ENCODE results near the gene ZP1.
A peak's percentile ranks its signal among the peaks of the same experiment; 100 is the strongest.
"Not testable (repeated sequence)": the region's sequence is repeated elsewhere in the genome, so short reads cannot be mapped to it uniquely, and the experiment has no call there.

Gene ZP1

DNA sequence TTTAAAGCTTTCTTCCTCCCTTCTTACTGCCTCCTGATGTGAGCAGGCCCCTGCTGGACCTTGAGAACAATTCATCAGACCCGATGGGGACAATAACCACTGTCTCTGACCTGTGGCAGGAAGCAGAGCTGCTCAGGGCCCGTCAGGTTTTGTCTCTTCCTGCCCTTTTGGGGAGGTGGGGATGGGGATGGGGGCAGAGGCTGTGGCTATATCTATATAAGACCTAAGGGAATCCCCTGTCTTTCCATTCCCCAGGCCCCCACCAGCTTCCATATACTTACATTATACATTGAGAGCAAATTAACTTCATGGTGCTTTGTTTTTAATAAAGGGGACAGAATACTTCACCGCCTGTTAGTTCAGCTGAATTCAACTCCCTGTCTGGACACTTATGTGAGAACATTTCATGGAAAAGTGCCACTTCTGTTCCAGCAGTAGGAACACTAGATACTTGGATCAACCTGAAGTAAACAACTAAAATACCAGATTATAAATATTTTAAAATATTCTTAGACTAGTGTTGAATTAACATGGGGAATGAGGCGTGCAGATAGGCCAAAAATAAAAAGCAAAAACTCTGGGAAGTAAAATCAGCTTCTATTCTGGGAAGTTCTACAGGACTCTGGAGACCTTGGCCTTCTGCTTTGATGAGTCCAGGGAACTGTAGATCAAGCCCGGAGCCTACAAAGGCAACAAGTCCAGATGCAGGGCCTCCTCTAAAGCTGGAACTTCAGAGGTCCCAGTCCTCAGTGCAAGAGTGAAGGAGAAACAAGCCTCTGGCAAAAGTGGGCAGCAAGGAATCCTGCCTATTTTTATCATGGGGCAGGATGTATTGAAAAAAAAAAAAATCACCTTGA, 11.1 kb downstream of the ZP1 start:
- DNase-seq = no peak

DNA sequence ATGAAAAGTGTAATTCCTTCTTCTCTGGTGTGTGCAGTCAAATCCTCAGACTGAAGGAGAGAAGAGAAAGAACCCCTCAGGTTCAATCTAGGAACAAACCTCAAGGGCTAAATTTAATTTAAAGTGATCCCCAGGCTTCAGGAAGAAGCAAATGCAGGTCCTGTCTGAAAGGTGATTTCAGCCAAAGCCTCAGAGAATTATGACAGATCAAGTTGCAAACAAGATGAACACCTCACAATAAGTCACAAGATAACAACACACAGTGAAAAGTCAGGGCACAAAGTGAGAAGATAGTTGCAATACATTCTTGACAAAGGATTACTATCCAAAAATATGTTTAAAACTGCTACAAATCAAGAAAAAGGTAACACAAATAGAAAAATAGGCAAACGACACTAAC, 11.8 kb downstream of the ZP1 start:
- no peak for DNase-seq

DNA sequence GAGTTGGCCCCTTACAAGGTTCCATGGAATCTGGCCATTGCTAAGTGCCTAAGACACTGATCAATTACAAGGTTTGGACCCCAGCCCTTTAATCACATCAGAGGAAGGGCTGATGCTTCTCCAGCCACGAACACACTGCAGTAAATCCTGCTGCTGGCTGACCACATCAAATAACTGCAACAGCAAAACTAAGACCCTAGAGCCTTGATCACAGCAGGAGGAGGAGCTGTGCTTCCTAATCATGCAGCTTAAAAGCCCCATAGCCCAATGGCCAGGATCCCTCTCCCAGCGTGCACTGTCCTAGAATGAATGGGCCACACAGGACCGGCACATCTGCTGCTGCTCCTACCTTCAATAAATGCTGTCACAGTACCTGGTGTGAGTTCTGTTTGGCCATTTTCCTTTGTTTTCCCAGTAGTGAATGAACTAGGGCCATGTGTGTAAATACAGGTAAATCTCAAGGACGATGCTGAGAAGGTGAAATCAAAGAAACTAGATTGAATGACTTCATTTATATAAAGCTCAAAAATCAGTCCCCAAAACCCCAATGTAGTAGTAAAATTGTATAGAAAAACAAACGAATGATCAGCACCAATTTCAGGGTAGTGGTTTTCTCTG, 12.7 kb downstream of the ZP1 start:
- no peak for DNase-seq

DNA sequence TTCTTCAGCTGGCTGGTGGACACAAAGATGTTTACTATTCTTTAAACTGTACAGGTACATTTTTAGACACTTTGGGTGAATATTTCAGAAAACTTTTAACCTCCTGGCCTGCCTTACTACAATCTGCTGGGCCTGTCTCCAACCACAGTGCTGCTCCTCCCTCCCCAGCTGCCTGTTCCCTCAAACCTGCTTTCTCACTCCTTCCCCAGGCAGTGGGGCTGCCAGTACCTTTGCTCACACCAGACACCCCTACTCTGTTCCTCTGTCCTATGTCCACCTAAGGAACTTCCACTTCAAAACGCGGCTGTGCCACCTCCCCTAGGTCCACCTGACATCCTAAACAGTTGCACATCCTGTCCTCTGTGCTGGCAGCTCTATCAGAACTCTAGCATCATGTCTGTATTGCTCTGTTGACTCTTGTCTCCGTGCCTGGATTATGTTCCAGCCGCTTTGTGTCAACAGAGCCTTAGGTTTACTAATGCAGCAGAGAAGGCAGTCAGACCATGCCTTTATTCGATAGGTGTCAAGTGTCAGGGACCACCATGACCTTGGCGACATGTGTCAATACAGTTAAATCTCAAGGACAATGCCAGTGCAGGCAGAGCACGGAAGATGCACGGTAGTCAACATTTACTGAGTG, 13.4 kb downstream of the ZP1 start:
- no peak for DNase-seq

DNA sequence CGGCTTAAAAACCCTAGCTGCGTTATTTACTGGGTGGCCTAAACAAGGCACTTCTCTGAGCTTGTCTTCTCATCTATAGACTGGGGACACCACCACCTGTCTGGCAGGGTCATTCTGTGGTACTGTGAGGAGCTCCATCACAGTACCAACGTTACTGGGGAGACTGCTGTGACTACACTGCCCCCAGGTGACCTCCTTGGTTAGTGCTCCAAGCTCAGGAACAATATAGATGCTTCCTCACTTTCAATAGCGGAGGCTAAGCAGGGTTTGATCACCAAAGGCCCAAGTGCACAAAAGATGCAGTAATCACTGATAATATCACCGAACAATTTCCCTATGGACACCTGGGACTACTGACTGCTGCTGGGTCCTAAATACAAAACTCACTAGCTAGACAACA, 20.2 kb downstream of the ZP1 start:
- no peak for DNase-seq

DNA sequence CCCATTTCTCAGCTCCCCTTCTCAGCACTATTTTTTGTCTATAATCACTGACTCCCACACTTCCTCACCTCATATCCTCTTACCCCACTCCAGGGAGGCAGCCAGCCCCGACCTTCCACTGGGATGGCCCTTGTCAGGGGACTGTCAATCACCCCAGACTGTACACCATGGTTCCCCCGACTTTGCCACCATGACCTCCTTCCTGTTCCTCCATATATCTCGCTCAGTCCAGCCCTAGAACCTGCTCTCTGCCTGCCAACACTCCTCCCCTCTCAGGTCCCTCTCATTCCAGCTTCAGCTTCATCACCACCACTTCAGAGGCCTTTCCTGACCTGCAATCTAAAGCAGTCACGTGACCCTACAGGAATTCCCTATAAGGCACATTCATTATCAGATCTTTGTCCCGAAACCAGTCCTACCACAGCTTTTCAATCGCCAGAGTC, 22.5 kb downstream of the ZP1 start:
- no peak for DNase-seq

DNA sequence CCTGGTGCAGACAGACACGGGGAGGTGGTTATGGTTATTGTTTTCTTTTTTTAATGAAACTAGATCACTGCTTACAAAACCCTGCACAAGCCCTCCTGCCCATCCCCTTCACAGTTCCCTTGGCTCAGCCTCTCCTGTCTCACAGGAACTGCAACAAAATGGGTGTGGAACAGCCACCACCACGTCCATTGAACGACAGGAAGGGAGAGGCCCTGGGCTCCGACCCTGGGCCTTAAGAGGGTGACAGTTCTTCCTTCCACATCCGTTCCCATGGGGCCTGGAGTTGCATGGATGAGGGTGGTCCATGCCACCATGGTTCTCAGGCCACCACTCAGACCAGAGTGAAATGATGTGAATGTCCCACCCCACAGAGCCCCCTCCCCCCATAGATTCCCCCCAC, 23.4 kb downstream of the ZP1 start:
- no peak for DNase-seq

DNA sequence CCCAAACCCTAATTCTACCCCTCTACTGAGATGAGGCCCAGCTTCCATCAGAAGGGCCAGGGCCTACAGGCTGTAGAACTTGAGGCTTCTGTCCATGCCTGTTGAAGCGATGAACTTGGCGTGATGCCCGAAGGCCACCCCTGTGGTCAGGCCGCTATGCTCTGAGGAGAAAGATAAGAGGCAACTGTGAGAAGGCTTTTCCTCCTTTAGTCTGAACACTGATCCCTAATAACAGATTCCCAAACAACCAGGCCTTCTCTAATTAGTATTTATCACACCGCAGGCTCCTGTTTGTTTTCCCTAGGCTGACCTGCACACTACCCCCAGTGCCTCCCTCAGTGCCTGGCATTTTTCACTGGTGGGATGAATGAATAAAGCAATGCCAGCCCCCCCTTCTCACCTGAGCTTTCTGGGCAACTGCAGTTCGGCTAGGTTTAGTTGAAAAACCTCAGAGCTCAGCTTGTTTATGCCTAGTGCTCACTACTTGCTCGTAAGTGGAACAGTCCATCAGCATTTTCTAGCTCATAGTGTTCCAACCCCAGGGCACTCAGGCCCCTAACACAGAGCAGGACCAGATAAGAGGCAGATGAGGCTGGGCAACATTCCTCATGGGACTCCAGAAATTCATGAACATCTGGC, 23.9 kb downstream of the ZP1 start:
- no peak for DNase-seq

DNA sequence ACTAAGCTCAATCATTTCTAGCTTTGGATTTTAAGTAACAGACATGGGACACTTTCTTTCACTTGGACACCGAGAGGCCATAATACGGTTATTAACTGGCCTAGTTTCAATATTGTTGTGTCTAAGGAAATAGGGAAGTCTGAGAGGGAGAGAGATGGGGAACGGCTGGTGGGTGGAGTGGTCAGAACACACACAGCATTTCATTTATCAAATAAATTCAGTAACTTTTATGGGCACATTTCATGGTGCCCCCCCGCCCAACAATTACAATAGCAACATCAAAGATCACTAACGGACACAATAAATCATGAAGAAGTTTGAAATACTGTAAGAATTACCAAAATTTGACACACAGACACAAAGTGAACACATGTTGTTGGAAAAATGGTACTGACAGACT, 28.3 kb downstream of the ZP1 start:
- no peak for DNase-seq

DNA sequence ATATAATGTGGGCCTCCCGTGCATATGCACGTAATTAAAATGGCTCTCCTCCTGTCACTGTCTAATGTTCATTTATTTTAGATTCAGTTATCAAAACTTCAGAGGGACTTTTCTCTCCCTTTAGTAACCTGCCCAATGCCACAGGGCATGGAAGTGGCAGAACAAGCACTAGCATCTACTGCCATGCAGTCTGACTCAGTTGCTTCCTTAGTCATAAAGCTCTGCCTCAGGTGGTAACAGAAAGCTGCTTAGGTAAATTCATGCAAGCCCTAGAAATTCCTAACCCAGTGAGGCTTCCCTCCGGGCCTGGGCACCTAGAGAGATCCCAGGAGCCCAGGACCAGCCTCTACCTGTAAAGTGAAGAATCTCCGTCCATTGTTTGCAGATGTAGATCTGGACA, 30.2 kb downstream of the ZP1 start:
- no peak for DNase-seq

DNA sequence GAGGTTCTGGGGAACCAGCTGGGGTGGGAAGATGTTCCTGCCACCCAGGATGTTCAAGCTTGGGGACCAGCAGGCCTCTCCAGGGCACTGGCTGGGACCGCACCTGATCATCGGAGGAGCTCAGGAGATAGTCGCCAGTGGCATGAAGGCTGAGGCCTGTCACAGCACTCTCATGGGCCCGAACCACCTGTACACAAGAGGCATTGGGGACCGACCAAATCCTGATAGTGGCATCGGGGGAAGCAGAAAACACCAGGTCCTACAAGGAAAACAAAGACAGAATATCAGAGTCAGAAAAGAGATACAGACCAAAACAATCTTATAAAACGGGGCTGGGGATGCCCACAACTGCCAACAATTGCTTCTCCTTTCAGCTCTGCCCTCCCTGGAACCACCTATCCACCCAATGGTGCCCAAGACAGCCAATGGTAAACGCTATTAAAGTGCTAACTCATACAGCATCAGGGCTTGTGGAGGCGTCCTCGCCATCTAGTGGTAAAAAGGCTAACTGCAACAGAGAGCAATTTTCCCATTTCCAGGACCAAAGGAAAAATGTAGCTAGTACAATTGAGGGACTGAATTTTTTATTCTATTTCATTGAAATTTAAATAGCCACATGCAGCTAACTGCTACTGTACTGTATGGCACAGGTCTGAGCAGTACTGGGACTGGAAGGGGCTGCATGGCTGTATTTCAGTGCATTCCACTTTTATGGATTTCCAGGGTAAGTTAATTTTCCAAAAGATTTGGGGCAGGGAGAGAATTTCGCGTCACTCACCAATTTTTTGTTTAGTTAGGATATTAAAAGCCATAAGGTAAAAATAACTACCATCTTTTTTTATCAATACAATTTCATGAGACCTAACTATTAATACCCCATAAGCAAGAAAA, 31.9 kb downstream of the ZP1 start:
- DNase-seq = peak; percentile 73

DNA sequence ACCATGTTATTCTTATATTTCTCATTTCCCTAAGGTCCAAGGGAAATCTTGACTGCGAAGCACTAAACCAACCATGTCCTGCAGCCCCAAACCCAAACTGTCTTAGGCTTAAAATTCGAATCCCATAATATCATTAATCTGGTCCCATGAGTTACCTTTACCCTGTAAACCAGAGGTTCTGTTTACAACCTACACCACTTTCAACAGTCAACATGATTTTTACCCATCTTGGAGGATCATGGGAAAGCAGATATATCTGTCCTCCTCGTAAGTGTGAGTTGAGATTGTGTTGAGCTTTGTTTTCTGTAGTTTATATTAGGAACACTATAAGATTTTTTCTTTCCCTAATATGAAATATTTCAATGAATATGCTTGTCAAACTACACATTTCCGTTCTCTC, 32.6 kb downstream of the ZP1 start:
- DNase-seq = no peak

DNA sequence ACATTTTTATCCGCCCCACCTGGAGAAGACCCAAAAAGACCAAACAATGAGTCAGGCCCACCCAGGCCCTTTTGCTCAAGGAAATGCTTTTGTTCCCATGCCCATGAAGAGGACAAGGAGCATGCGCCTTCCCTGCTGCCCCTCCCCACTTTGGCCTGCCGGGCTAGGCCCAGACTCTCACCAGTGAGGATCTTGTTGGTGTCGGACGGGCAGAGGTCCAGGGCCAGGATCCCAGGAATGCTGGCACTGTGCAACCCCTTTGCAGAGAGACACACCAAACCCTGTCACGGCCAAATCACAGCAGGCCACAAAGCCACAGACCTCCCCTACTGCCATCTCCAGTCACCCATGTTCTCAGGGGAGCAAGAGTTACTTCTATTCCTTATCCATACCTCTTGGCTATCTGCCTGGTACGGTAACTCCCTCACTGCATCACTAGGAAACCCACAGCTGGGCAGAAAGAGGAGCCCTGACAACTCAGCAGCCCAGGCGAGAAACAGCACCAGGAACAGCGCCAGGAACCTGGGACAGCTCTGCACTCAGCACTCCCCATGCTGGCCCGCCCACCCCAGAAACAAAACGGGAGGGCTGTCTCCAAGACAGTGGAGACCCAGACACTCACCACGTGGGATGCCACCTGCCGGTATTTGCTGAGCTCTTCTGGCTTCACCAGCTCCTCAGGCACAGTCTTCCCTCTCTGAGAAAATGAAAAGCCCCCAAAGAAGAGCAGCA, 33.5 kb downstream of the ZP1 start:
- no peak for DNase-seq

DNA sequence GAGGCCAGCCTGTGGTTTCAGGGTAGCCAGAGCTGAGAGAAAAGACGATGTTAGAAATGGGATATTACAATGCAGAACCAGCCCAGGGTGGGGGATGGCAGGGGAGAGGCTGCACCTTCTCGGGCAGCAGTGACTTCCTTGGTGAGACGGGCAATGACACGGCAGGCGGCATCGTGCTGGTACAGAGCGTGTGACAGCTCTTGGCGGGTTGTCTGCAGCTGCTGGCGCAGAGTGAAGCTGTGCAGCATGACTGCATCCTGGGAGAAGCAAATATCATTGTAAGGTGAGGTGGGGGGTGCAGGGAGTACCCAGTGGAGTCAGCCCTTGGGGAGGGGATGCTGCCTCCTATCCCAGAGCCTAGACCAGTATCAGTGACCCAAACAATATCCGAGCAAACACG, 35.3 kb downstream of the ZP1 start:
- DNase-seq = no peak

DNA sequence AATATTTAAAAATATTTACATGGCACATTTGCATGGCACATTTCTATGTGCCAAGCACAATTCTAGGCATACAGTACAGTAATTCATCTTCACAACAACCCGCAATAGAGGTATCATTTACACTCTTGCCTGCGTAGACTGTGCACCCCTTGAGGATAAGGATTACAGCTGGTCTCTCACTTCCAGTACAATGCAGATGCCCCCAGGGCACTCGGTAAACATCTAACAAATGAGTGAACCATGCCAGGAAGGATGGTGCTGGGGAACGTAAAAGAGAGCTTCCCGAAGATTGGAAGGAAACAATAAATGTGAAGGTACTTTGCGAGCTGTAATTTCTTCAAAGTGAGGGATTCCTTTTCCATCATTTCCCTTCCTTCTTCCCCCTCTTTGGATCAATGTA, 37.7 kb downstream of the ZP1 start:
- no peak for DNase-seq

DNA sequence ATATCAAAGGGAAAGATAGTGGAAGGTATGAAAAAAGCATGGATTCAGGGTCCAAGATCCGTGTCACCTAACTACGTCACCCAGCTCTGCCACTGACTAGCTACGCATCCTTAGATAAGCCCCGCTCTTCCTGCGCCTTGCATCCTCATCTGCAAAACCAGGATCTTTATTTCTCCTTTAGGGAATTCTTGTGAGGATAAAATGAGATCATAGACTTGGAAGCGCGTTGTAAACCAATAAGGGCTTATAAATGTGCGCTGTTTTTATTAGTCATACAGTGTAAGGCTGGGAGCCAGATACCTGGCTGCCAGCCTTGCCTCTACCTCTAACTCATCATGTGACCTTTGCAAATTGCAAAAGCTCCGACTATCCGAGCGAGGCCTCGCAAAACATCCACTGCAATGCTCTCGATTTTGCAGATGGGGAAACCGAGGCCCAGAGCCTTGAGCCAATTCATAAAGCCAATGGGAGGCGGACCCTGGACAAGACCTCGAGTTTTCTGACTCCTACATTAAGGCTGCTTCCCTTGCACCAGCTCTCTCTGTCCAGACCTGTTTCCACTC, 38.3 kb downstream of the ZP1 start:
- DNase-seq = no peak

DNA sequence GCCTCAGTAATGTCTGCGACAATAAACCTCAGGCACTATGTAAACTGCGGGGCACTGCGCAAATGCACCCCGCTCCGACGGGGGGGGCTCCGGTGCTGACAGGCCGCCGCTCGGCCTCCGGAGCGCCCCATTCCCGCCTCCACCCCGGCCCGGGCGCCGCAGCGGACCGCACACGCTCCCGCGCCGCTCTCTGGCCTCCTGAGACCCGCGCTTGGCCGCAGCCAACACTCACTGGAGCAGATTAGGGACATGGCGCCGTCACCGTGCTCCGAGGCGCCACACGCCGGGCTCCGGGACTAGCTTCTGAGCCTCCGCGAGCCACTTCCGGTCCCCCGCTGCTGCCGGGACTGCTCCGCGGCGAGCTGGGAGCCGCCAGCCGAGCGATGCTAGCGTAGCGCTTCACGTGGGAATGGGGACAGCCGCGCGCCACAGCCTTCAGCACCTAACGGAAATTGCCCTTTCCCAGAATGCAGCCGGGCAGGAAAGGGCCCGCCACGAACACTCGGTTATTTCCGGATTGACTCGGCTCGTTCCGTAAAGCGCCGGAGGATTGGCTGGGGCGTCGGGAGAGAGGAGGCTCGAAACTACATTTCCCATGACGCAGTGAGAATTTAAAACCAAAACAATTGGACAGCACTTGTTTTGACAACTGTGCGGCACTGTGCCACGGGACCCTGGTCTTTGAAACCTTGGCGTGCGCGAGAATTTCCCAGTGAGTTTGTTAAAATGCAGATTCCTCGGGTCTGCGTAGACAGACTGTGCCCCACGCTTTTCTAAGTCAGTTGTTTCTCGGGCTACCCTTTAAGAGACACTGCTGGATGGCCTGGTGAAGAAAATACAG, 39.0 kb downstream of the ZP1 start, which contains the start of gene PRPF19:
TSS of gene PRPF19 (minus strand) at position 454 of the 841 bp plus-strand sequence. CDS start at position 251, 203 bp downstream.
- peak; percentile 98 for DNase-seq

DNA sequence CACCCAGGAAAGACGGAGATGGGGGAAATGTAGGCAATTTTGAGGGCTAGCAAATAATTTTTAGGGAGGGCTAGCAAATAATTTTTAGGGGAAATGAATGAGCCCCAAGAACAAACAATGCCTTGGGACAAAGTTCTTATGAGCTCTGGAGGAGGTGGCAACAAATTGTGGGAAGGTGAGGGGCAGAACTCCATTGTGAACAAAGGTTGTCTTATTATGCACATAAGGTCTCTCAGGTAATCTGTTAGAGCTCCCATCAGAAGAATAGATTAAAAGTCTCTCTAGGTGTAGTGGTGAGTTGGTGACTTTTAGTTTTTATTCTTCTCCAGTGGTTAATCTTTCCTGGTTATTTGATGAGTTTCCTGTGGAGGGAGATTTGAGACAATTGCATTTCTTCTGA, 41.5 kb downstream of the ZP1 start:
- DNase-seq = no peak

DNA sequence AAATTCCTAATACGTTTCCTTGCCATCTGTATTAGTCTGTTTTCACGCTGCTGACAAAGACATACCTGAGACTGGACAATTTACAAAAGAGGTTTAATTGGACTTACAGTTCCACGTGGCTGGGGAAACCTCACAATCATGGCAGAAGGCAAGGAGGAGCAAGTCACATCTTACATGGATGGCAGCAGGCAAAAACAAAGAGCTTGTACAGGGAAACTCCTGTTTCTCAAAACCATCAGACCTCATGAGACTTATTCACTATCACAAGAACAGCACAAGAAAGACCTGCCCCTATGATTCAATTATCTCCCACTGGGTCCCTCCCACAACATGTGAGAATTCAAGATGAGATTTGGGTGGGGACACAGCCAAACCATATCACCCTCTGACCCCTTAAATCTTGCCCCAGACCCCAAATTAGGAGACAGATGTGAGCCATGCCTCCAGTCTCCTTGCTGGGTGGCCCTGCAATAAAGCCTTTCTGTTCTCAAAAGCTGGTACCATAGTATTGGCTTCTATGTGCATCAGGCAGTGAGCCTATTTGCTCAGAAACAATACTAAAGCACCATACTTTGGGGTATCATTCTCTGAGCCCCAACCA, 42.4 kb downstream of the ZP1 start:
- not testable (repeated sequence) for DNase-seq

DNA sequence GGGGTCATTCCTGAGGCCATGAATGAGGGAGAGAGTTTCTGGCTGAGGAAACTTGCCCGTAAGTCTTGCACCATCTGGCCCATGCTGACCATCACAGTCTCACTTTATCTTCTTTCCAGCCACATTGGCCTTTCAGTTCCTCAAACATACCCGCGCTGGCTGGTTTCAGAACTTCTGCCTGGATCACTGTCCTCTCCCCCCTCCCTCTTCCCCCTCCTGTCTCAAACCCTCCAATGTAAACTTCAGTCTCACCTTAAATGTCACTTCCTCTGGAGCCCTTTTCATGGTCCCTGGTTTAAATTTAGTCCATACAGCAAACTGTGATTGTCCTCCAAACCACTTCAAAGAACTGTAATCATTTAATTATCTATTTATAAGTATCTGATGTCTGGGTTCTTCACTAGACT, 42.9 kb downstream of the ZP1 start:
- DNase-seq = no peak

Measured in retina (tissue), 1 donor.